ENCODE measurements around the gene HOXB9.

- TF ChIP-seq EZH2 (IDR thresholded peaks at IDR 0.05; ENCODE audit: borderline replicate concordance, low read depth, low read length, severe bottlenecking) (no peak), CTCF (IDR thresholded peaks at IDR 0.05; ENCODE audit: extremely low read depth in 1 of 2, insufficient read depth in 1 of 2, low read depth in 1 of 2, low read length in 2 of 2) (no peak), POLR2AphosphoS5 (IDR thresholded peaks at IDR 0.05; ENCODE audit: insufficient read depth, low read depth, low read length) (no peak)
These were observed 37.2 kb upstream of the HOXB9 start for GRCh38 chr17:48663134-48663924.

Measured in endothelial cell of umbilical vein (primary cell).